IgD-negative memory B cell (primary cell): ENCODE data around the gene PALB2. TPM values are rescaled to one million over a fixed set of nuclear protein-coding genes. Genes with fewer than 3 reads are reported as not detected.
"Not testable (repeated sequence)": the region's sequence is repeated elsewhere in the genome, so short reads cannot be mapped to it uniquely, and the experiment has no call there.

Experiments
- H3K27ac Mint-ChIP-seq, 3 donors: one replicate each; pipeline ENCODE4 v1.8.0; 2020 to 2022; ENCODE audit warnings: mild to moderate bottlenecking in 3 of 3, mixed read lengths in 3 of 3, moderate library complexity in 1 of 3
- H3K27me3 Mint-ChIP-seq: one replicate; pipeline ENCODE4 v1.8.0; 2021; ENCODE audit warnings: mixed read lengths
- H3K36me3 Mint-ChIP-seq: one replicate; pipeline ENCODE4 v1.8.0; 2020; ENCODE audit warnings: mild to moderate bottlenecking, mixed read lengths
- H3K4me1 Mint-ChIP-seq, 3 donors: one replicate each; pipeline ENCODE4 v1.8.0; 2020 to 2022; ENCODE audit warnings: mixed read lengths in 3 of 3, mild to moderate bottlenecking in 1 of 3
- H3K4me3 Mint-ChIP-seq, 4 donors: one replicate each; pipeline ENCODE4 v1.8.0; 2020 to 2022; ENCODE audit warnings: mild to moderate bottlenecking in 4 of 4, mixed read lengths in 4 of 4, moderate library complexity in 3 of 4
- H3K9me3 Mint-ChIP-seq, 3 donors: one replicate each; pipeline ENCODE4 v1.8.0; 2020 to 2021; ENCODE audit warnings: mixed read lengths in 3 of 3, mild to moderate bottlenecking in 1 of 3
- polyA plus RNA-seq: library from polyadenylated mRNA; unstranded; fragments of 300-500 nt; fragmentation: Illumina TruSeq; gene quantifications from one replicate; pipeline ENCODE4 v1.2.3, GENCODE V29; 2021

The PALB2 gene
- polyA plus RNA-seq, 1 donor from 2014 or later: 6.4 TPM

- peaks cover 10% of the 10 kb centered on the region for H3K36me3 Mint-ChIP-seq
Observed at GRCh38 chr16:23668225-23668624, 27.1 kb upstream of the PALB2 start.

GRCh38 chr16:23667355-23667659, 26.2 kb upstream of the PALB2 start:
- peaks cover 8 to 19% (median 12%) of the 10 kb centered on the region in 3 donors for H3K4me1 Mint-ChIP-seq
- peaks cover 1% of the 10 kb centered on the region for H3K27me3 Mint-ChIP-seq
- peaks cover 10% of the 10 kb centered on the region for H3K36me3 Mint-ChIP-seq
- no peak overlapping the region for H3K27ac Mint-ChIP-seq
- H3K4me3 Mint-ChIP-seq: no peak overlapping the region
- no peaks in the 10 kb centered on the region for H3K9me3 Mint-ChIP-seq

More at GRCh38 chr16:23668225-23668624, 27.1 kb upstream of the PALB2 start:
- Mint-ChIP-seq H3K27me3 (peaks cover 1% of the 10 kb centered on the region), H3K9me3 (no peaks in the 10 kb centered on the region), H3K4me1 (peaks cover 8 to 19% (median 12%) of the 10 kb centered on the region in 3 donors), H3K4me3 (no peak overlapping the region), H3K27ac (no peak overlapping the region)

GRCh38 chr16:23666571-23667354, 25.7 kb upstream of the PALB2 start:
- Mint-ChIP-seq H3K9me3 (no peaks in the 10 kb centered on the region), H3K36me3 (peaks cover 9% of the 10 kb centered on the region), H3K27me3 (peaks cover 1% of the 10 kb centered on the region), H3K27ac (no peak overlapping the region), H3K4me1 (peaks cover 8 to 19% (median 12%) of the 10 kb centered on the region in 3 donors), H3K4me3 (no peak overlapping the region)

GRCh38 chr16:23663918-23664317, 22.8 kb upstream of the PALB2 start:
- peaks cover 10% of the 10 kb centered on the region for H3K36me3 Mint-ChIP-seq
- peaks cover 0 to 5% (median 0%) of the 10 kb centered on the region in 3 donors for H3K4me1 Mint-ChIP-seq
- H3K9me3 Mint-ChIP-seq: no peaks in the 10 kb centered on the region

GRCh38 chr16:23651943-23652468, 10.9 kb upstream of the PALB2 start:
- Mint-ChIP-seq H3K4me1 (peaks cover 24 to 30% (median 24%) of the 10 kb centered on the region in 3 donors), H3K4me3 (peak overlapping the region in 2 of 4 donors; percentile 46 to 82), H3K36me3 (peaks cover 27% of the 10 kb centered on the region), H3K27ac (peak overlapping the region in 2 of 3 donors; percentile 31 to 48), H3K9me3 (no peaks in the 10 kb centered on the region), H3K27me3 (no peaks in the 10 kb centered on the region)

More at GRCh38 chr16:23663918-23664317, 22.8 kb upstream of the PALB2 start:
- Mint-ChIP-seq H3K27me3 (no peaks in the 10 kb centered on the region), H3K4me3 (no peak overlapping the region), H3K27ac (no peak overlapping the region)

GRCh38 chr16:23650674-23651416, 9.7 kb upstream of the PALB2 start:
- peak overlapping the region in 2 of 3 donors; percentile 49 to 87 for H3K27ac Mint-ChIP-seq
- H3K4me1 Mint-ChIP-seq: peaks cover 31 to 38% (median 33%) of the 10 kb centered on the region in 3 donors
- H3K36me3 Mint-ChIP-seq: peaks cover 28% of the 10 kb centered on the region

GRCh38 chr16:23642246-23642774, 1.2 kb upstream of the PALB2 start:
- Mint-ChIP-seq H3K27me3 (no peaks in the 10 kb centered on the region), H3K36me3 (peaks cover 3% of the 10 kb centered on the region), H3K27ac (peak overlapping the region; percentile 90 to 100 (median 97)), H3K4me3 (peak overlapping the region; percentile 98 to 100 (median 99)), H3K9me3 (no peaks in the 10 kb centered on the region), H3K4me1 (peaks cover 25 to 40% (median 28%) of the 10 kb centered on the region in 3 donors)

More at GRCh38 chr16:23650674-23651416, 9.7 kb upstream of the PALB2 start:
- no peaks in the 10 kb centered on the region for H3K9me3 Mint-ChIP-seq
- H3K4me3 Mint-ChIP-seq: peak overlapping the region in 3 of 4 donors; percentile 15 to 82 (median 51)
- H3K27me3 Mint-ChIP-seq: no peaks in the 10 kb centered on the region

GRCh38 chr16:23640615-23640930, 537 bp downstream of the PALB2 start:
- H3K27me3 Mint-ChIP-seq: no peaks in the 10 kb centered on the region
- H3K4me3 Mint-ChIP-seq: peak overlapping the region; percentile 98 to 100 (median 99)
- no peaks in the 10 kb centered on the region for H3K9me3 Mint-ChIP-seq
- peaks cover 18 to 28% (median 21%) of the 10 kb centered on the region in 3 donors for H3K4me1 Mint-ChIP-seq
- H3K27ac Mint-ChIP-seq: peak overlapping the region; percentile 87 to 97 (median 90)
- no peaks in the 10 kb centered on the region for H3K36me3 Mint-ChIP-seq

- Mint-ChIP-seq H3K27me3 (no peaks in the 10 kb centered on the region), H3K9me3 (peaks cover 0 to 2% (median 0%) of the 10 kb centered on the region in 3 donors), H3K36me3 (peaks cover 4% of the 10 kb centered on the region), H3K4me1 (peaks cover 10 to 14% (median 10%) of the 10 kb centered on the region in 3 donors), H3K27ac (no peak overlapping the region), H3K4me3 (no peak overlapping the region)
Observed at GRCh38 chr16:23635958-23636357, 5.2 kb downstream of the PALB2 start.

- no peak overlapping the region for H3K27ac Mint-ChIP-seq
Observed at GRCh38 chr16:23634461-23635036, 6.6 kb downstream of the PALB2 start.

GRCh38 chr16:23631874-23632273, 9.2 kb downstream of the PALB2 start:
- H3K4me1 Mint-ChIP-seq, H3K9me3 Mint-ChIP-seq, H3K27me3 Mint-ChIP-seq, H3K4me3 Mint-ChIP-seq: not testable (repeated sequence)
- peak overlapping the region in 1 of 3 donors; percentile 64 for H3K27ac Mint-ChIP-seq
- peaks cover 10% of the 10 kb centered on the region for H3K36me3 Mint-ChIP-seq

More at GRCh38 chr16:23634461-23635036, 6.6 kb downstream of the PALB2 start:
- Mint-ChIP-seq H3K36me3 (peaks cover 7% of the 10 kb centered on the region), H3K4me1 (peaks cover 2 to 5% (median 3%) of the 10 kb centered on the region in 3 donors), H3K4me3 (no peak overlapping the region), H3K9me3 (peaks cover 0 to 2% (median 0%) of the 10 kb centered on the region in 3 donors), H3K27me3 (no peaks in the 10 kb centered on the region)

GRCh38 chr16:23629516-23629915, 11.6 kb downstream of the PALB2 start:
- no peaks in the 10 kb centered on the region for H3K27me3 Mint-ChIP-seq
- H3K36me3 Mint-ChIP-seq: peaks cover 10% of the 10 kb centered on the region
- H3K27ac Mint-ChIP-seq: no peak overlapping the region
- H3K4me3 Mint-ChIP-seq: no peak overlapping the region
- peaks cover 0 to 2% (median 0%) of the 10 kb centered on the region in 3 donors for H3K4me1 Mint-ChIP-seq
- H3K9me3 Mint-ChIP-seq: peaks cover 0 to 2% (median 0%) of the 10 kb centered on the region in 3 donors

GRCh38 chr16:23624092-23624491, 17.0 kb downstream of the PALB2 start:
- Mint-ChIP-seq H3K4me1 (no peaks in the 10 kb centered on the region), H3K9me3 (no peaks in the 10 kb centered on the region), H3K27me3 (no peaks in the 10 kb centered on the region), H3K27ac (no peak overlapping the region), H3K4me3 (no peak overlapping the region), H3K36me3 (peaks cover 11% of the 10 kb centered on the region)

- Mint-ChIP-seq H3K9me3 (no peaks in the 10 kb centered on the region), H3K4me1 (peaks cover 0 to 2% (median 0%) of the 10 kb centered on the region in 3 donors), H3K27me3 (no peaks in the 10 kb centered on the region), H3K36me3 (peaks cover 6% of the 10 kb centered on the region), H3K4me3 (peak overlapping the region in 1 of 4 donors; percentile 2), H3K27ac (no peak overlapping the region)
Observed at GRCh38 chr16:23615805-23616204, 25.3 kb downstream of the PALB2 start.
